Stimulated activated CD4-positive, alpha-beta T cell treated with anti-CD3 and anti-CD28 coated beads, Interleukin-2, amount 100 ng/mL, for 4 hours (primary cell): Measurements from ENCODE around the gene PTBP1.

Source experiments
- DNase-seq: peaks from one replicate; pipeline ENCODE4 v3.0.0-alpha.2; 2020; ENCODE audit warnings: low read depth

The PTBP1 gene

DNA sequence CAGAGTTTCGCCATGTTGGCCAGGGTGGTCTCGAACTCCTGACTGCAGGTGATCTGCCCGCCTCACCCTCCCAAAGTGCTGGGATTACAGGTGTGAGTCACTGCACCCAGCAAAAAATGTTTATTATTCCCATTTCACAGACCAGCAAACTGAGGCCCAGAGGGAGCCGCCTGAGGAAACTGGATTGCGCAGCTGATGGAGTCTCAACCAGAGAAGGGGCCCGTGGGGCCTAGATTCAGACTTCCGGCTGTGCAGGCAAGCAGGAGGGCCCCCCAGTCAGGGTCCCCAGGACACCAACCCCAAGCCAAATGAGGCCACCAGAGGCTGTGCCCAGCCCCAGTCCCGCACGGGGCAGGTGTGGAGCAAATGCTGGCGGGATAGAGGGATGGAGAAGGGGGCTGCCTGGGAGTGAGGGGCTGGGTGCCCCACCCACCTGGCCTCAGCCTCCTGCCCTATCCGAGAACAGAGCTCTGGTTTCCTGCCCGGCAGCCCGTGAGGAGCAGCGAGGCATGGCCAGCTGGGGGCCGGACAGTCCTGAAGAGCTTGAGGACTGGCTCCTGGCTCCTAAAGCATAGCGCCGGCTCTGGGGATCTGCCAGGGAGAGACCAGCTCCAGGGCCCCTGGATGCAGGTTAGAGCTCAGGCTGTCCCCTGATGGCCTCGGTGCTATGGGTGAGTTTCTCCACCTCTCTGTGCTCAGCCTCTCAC is 24.4 kb upstream of the PTBP1 start:
- DNase-seq = no peak

GRCh38 chr19:776549-776948 is 20.7 kb upstream of the PTBP1 start:
- no peak for DNase-seq

DNA sequence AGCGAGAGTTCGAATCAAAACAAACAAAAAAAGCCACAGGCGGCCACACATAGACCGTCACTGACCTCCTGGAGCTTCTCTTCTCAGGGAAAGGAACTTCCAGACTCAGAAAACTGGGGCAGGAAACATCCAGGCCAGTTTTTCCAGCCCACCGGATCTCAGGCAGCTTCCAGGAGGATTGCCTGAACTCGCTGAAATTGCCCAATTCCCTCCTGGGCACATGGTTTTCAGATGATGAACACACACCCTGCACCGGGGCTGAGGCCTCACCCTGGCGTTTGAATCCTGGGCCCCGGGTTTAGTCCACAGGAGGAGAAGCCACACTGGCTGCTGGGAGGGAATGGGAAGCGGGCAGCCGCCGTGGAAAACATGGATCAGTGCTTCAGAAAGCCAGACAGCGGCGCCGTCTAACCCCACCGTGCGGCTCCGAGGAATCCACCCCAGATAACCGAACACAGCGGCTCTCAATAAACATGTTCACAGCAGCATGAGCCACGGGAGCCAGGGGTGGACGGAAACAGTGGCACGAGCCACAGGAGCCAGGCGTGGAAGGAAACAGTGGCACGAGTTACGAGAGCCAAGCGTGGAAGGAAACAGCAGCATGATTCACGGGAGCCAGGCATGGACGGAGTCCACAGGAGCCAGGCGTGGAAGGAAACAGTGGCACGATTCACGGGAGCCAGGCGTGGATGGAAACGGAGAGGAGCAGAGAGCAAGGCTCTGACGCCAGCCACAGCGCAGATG is 18.2 kb upstream of the PTBP1 start:
- no peak for DNase-seq

GRCh38 chr19:780935-781334 is 16.3 kb upstream of the PTBP1 start:
- DNase-seq = no peak

- DNase-seq = no peak
These were observed 15.5 kb upstream of the PTBP1 start for GRCh38 chr19:781800-782184.

- no peak for DNase-seq
These were observed 14.9 kb upstream of the PTBP1 start for GRCh38 chr19:782185-782877.

- DNase-seq = no peak
These were observed 14.2 kb upstream of the PTBP1 start for GRCh38 chr19:782878-783668.

DNA sequence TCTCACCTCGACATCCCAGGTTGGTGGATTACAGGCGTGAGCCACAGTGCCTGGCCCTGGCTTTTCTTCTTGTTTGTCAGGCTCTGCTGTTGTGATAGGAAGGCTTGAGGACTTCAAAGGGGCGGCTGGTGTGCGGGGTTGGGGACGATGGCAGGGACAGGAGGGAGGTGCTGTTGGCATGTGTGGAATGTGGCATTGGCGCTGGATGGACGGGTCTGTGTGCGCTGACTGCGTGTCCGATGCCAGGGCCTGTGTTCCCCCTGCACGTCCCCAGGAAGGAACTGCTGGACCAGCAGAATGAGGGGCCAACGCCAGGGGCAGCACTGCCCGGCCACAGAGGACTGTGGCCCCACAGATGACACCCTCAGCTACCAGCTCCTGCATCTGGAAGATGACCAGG is 12.7 kb upstream of the PTBP1 start:
- no peak for DNase-seq

DNA sequence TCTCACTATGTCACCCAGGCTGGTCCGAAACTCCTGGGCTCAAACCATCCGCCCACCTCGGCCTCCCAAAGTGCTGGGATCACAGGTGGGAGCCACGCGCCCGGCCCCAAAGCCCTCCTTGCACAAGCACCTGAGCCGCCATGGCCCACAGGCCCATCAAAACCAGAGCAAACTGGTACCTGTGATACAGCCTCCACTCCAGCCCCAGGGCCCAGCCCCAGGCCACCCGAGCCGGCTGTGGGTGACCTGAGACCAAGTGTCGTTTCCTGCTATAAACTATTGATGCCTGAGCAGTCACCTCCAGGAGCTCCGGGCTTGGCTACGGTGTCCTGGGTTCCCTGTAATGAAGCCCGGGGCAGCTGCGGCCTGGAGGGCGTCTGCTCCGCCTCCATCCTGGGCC is 9.7 kb upstream of the PTBP1 start:
- DNase-seq = no peak

GRCh38 chr19:788686-788982 is 8.6 kb upstream of the PTBP1 start:
- DNase-seq = no peak

DNA sequence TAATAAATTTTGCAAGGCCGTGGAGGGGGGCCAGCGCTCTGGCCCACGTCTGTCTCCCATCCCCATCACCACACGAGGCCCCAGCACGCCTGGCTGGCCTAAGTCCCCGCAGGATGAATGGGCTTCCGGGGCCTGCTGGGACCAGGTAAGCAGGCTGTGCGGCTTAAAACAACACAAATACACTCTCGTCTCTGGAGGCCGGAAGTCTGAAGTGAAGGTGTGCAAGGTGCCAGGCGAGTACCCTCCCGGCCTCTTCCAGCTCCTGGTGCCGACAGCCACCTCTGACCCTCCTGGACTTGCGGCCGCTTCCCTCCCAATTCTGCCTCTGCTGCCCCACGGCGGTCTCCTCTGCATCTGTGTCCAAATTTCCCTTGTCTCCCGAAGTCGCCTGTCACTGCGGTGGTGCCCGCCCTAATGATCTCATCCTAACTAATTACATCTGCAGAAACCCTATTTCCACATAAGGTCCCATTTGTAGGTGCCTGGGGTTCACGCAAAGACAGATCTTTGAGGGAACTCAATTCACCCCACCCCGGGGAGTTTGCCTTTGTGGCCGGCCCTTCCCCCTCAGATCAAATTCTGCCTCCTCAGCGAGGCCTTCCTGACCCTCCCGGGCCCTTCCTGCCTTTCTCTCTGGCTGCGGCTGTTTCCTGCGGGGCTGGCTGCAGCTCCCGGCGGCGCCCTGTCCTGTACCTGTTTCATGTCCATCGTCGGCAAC is 8.1 kb upstream of the PTBP1 start:
- DNase-seq = no peak

GRCh38 chr19:789701-790060 is 7.6 kb upstream of the PTBP1 start:
- DNase-seq = no peak

DNA sequence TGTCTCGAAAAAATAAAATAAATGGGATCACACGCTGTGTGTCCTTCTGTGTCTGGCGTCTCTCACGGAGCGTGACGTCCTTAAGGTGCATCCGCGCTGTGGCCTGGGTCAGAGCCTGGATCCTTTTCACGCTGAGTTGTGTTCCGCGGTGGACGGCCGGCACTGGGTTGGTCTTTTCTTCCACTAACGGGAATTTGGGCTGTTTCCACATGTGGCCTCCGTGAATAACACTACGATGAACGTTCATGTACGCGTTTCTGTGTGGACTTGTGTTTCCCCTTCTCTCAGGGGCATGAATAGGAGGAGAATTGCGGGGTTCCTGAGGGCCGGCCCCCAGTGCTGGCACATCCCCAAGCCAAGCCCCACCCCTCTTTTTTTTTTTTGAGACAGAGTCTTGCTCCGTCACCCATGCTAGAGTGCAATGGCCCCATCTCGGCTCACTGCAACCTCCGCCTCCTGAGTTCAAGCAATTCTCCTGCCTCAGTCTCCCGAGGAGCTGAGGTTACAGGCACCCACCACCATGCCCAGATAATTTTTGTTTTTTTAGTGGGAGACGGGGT is 6.2 kb upstream of the PTBP1 start:
- no peak for DNase-seq

GRCh38 chr19:791567-792305 is 5.5 kb upstream of the PTBP1 start:
- DNase-seq = no peak

GRCh38 chr19:792306-792885 is 4.9 kb upstream of the PTBP1 start:
- no peak for DNase-seq

DNA sequence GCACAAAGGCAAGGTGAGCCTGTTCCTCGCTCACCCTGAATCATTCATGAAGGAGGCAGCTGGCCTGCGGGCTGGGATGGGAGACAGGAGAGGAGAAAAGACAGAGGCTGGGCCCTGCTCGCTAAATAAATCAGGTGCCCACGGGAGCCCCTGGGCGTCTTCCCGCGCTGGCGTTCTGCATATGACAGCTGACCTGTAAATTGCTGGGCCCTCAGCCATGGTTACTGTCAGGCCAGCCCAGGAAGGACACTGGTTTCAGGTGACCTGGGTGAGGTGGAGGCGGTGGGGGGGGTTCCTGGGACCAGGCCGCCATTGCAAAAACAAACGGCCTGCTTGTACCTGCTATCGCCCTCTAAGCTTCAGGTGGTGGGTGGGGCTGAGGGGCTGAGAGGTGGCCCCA is 3.4 kb upstream of the PTBP1 start:
- no peak for DNase-seq

DNA sequence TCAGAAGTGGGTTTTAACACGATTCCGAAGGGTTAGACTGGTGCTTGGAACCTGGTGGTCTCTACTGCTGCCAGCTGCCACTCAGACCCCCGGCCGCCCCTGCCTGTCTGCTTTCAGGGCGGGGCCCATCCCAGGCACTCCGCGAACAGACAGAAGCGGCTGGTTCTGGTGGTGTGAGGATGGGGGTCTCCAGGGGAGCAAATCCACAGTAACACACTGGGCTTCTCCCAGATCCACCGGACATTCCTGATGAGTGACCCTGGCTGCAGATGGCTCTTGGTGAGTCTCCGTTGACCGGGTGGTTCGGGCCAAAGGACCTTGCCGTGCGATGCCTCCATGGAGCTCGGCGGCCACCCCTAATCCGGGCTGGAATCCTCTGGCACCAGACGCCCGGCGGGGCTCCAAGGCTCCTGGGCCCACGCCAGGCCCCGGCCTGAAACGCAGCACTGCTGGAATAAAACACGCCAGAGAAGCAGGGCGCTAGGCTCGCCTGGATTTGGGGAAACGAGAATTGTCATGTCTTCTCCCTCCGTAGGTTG is 2.1 kb upstream of the PTBP1 start:
- no peak for DNase-seq

DNA sequence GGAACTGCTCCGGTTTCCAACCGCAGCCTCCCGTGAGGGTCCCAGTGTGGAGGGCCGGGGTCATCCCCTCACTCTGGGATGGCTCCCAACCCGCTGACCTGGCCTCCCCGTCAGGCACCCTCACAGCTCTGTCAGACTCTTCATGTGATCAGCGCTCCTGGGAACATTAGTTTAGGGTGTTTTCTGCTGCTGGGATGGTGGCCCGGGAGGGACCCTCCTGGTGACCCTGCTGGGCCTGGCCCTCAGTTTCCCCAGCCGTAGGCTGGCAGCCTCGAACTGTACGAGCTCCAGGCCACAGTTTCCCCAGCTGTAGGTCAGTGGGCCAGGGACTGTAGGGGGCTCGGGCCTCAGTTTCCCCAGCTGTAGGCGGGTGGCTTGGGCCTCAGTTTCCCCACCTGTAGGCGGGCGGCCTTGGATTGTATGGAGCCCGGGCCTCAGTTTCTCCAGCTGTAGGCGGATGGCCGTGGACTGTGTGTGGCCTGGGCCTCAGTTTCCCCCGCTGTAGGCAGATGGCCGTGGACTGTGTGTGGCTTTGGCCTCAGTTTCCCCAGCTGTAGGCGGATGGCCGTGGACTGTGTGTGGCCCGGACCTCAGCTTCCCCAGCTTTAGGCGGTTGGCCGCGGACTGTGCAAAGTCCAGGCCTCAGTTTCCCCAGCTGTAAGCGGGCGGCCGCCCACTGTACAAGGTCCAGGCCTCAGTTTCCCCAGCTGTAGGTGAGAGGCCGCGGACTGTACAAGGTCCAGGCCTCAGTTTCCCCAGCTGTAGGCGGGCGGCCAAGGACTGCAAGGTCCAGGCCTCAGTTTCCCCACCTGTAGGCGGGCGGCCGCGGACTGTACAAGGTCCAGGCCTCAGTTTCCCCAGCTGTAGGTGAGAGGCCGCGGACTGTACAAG is 1.3 kb upstream of the PTBP1 start:
- DNase-seq = no peak
